Motor neuron (in vitro differentiated cells): Measurements from ENCODE around the gene ABL1. TPM values are rescaled to one million over a fixed set of nuclear protein-coding genes. Genes with fewer than 3 reads are reported as not detected.

ENCODE experiments used
- ATAC-seq, 8 experiments: fragments of 200-7000 bp; cut with Tn5 transposase; replicated peaks in 6 of 8; 2 replicates each; pipeline ENCODE4 v1.8.0; 2021; ENCODE audit warnings: mild to moderate bottlenecking in 8 of 8, moderate library complexity in 8 of 8
- H3K27ac ChIP-seq, 2 donors: fragments of 250-450 bp; sonication (Bioruptor Pico); 2 replicates each; pipeline ENCODE4 v1.9.0; 2021; ENCODE audit warnings: antibody characterized with exemption in 2 of 2, mild to moderate bottlenecking in 2 of 2, moderate library complexity in 1 of 2
- H3K4me1 ChIP-seq, 2 donors: fragments of 250-450 bp; sonication (Bioruptor Pico); replicated peaks in 1 of 2; 2 replicates each; pipeline ENCODE4 v1.6.1; 2021; ENCODE audit warnings: antibody characterized with exemption in 2 of 2, mild to moderate bottlenecking in 2 of 2, moderate library complexity in 1 of 2
- H3K4me3 ChIP-seq, 5 donors: fragments of 250-450 bp; sonication (Bioruptor Pico); 2 replicates each; pipeline ENCODE4 v1.9.0; 2021; ENCODE audit warnings: antibody characterized with exemption in 5 of 5, mild to moderate bottlenecking in 5 of 5, moderate library complexity in 4 of 5
- WGBS, 10 experiments: fragments of 450-650 bp; shearing (Covaris generic); methylation state at CpG; one replicate each; pipeline ENCODE4 v1.0.0; 2022; 5-methylcytosine and 5-hydroxymethylcytosine counted together
- in situ Hi-C, 9 experiments: fragments of 400-800 bp; cut with MboI; loops; one replicate each; pipeline ENCODE4 v1.15.0; 2021; ENCODE audit warnings: low sequenced_read_pairs in 9 of 9, low pct_unique_long_range_greater_than_20kb in 2 of 9; ENCODE audit not compliant: unreplicated experiment in 9 of 9
- total RNA-seq, 8 experiments: library from RNA; unstranded; fragments of 300-600 nt; gene quantifications; 2 replicates each; pipeline versions ENCODE4 v1.2.3 to v1.2.4, GENCODE V29; 2022

ABL1 gene
- total RNA-seq, 8 experiments from 2014 or later, result 20.7 to 68.1 (median 33.2) TPM

GRCh38 chr9:130936285-130937117 is 101.4 kb downstream of the ABL1 start:
- WGBS, 10 experiments, result 29 to 93% (median 41%) methylated on average over 2 to 6 of the region's 12 CpGs; no CpG with 5 or more reads in 5 of the 10 experiments
- Histone ChIP-seq H3K4me3 (no peak overlapping the region), H3K4me1 (peaks cover 18 to 37% of the 10 kb centered on the region in 2 donors), H3K27ac (peak overlapping the region in 1 of 2 donors; percentile 46)
- in situ Hi-C loops, result no loop called here
- ATAC-seq, result peak; percentile 31 to 76 (median 60)

Other genes starting within 250 kb of the ABL1 start
- under 1 TPM in 5 of 8 experiments, not detected in 3; 0.21 to 0.96 (median 0.27) TPM for gene PRDM12, start 170.7 kb upstream of the ABL1 start, total RNA-seq
- gene EXOSC2, start 141.5 kb upstream of the ABL1 start, total RNA-seq, result 10 to 100 TPM; 18.5 to 59.3 (median 28.7) TPM
- 1 to 10 TPM in 3 of 8 experiments, under 1 TPM in 5; 0.33 to 3.0 (median 0.66) TPM for gene QRFP, start 61.6 kb downstream of the ABL1 start, total RNA-seq
- gene FIBCD1, start 104.0 kb downstream of the ABL1 start, total RNA-seq, result 1 to 10 TPM in 3 of 8 experiments, under 1 TPM in 5; 0.40 to 2.4 (median 0.54) TPM
- 10 to 100 TPM in 1 of 8 experiments, under 1 TPM in 6, not detected in 1; 0.05 to 96.7 (median 0.35) TPM for gene LAMC3, start 173.9 kb downstream of the ABL1 start, total RNA-seq